ENCODE measurements around the gene NPIPB13.
"Not testable (repeated sequence)": the region's sequence is repeated elsewhere in the genome, so short reads cannot be mapped to it uniquely, and the experiment has no call there.

DNA sequence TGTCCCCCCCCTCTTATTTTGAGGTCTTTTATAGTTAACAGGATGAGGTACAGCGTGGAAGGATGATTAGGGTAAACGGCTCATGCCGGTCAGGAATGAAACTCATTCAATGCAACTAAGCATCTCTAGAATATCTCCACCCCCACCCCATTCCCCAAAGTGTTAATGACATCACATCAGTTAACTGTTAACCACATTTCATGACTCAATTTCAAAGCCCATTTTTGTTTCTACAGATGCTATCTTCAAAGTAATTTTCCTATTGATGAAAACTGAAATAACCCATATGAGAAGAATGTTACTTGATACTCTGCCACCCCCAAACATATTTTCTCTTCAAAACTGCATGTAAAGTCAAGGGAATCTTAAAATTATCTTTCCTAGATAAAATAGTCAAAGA is 30.2 kb upstream of the NPIPB13 start:
- TF ChIP-seq POLR2A (IDR thresholded peaks at IDR 0.05) = not testable (repeated sequence)
- TF ChIP-seq, protein P1, sequence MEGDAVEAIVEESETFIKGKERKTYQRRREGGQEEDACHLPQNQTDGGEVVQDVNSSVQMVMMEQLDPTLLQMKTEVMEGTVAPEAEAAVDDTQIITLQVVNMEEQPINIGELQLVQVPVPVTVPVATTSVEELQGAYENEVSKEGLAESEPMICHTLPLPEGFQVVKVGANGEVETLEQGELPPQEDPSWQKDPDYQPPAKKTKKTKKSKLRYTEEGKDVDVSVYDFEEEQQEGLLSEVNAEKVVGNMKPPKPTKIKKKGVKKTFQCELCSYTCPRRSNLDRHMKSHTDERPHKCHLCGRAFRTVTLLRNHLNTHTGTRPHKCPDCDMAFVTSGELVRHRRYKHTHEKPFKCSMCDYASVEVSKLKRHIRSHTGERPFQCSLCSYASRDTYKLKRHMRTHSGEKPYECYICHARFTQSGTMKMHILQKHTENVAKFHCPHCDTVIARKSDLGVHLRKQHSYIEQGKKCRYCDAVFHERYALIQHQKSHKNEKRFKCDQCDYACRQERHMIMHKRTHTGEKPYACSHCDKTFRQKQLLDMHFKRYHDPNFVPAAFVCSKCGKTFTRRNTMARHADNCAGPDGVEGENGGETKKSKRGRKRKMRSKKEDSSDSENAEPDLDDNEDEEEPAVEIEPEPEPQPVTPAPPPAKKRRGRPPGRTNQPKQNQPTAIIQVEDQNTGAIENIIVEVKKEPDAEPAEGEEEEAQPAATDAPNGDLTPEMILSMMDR (IDR thresholded peaks at IDR 0.05) = not testable (repeated sequence)

Data from thyroid gland (tissue), 4 donors.